Breast epithelium (tissue), 3 donors: ENCODE results near the gene HTT.

Source experiments
- CTCF ChIP-seq, 3 donors: fragments of 450-650 bp; IDR thresholded peaks; one replicate each; pipeline ENCODE4 v1.5.1; 2016 to 2017; ENCODE audit warnings: antibody characterized with exemption in 3 of 3, mild to moderate bottlenecking in 3 of 3, moderate library complexity in 3 of 3
- POLR2A ChIP-seq: fragments of 450-650 bp; IDR thresholded peaks from one replicate; pipeline ENCODE4 v1.6.1; 2016; ENCODE audit warnings: antibody characterized with exemption, mild to moderate bottlenecking, moderate library complexity

- TF ChIP-seq CTCF (IDR thresholded peaks at IDR 0.05): no peak
- TF ChIP-seq POLR2A: no peak
Observed at GRCh38 chr4:3062471-3062870, 12.0 kb upstream of the HTT start.
